ENCODE data around the gene TAX1BP3. TPM values are rescaled to one million over a fixed set of nuclear protein-coding genes. Genes with fewer than 3 reads are reported as not detected.

TAX1BP3 gene
- total RNA-seq, 4 donors from 2014 or later, result 183 to 303 (median 249) TPM

- H3K9me3 ChIP-seq, result peaks cover 0 to 15% (median 0%) of the 10 kb centered on the region in 4 donors
- no peak overlapping the region for H3K4me3 ChIP-seq
- no peak for DNase-seq (ENCODE audit: low spot score in 2 of 2)
- TF ChIP-seq POLR2A (IDR thresholded peaks at IDR 0.05) (no peak), CTCF (IDR thresholded peaks at IDR 0.05) (no peak), EP300 (IDR thresholded peaks at IDR 0.05) (no peak)
- peaks cover 0 to 53% of the 10 kb centered on the region in 2 donors for H3K27me3 ChIP-seq
- H3K4me1 ChIP-seq, result peaks cover 0 to 24% (median 0%) of the 10 kb centered on the region in 4 donors
- H3K27ac ChIP-seq, result no peak overlapping the region
- 49 to 60% methylated on average over 11 to 12 of the region's 12 CpGs for WGBS, 2 donors
- H3K36me3 ChIP-seq, result peaks cover 0 to 3% (median 0%) of the 10 kb centered on the region in 3 donors
These were observed 28.7 kb upstream of the TAX1BP3 start for GRCh38 chr17:3697103-3697476.

DNA sequence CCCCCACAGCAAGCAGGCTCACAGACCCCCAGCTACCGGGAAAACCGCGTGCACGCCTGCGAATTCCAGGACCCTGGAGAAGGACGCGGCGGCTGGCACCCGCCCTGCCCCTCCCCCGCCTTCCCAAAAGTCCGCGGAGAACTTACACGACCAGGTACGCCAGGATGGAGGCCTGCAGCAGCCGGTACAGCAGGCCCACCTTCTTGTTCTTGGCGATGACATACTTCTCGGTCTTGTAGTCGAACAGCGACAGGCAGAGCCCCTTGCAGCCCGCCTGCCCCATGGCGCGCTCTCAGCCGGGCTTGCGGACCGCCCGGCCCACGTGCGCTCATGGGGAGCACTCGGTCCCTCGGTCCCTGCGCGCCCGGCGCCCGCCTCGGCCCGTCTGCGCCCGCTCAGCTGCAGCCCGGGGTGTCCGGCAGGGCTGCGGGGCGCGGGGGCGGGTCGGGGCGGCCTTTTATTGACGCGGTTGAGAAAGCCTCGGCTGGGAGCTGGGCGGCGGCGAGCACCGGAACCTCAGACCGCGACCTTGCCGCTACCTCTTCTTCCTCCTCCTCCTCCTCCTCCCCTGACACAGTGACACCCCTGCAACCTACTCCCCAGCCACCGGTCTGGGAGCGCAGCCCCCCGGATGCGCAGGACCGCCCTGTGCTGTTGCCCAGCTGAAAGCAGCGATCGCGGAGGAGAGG lies 27.5 kb upstream of the TAX1BP3 start, which contains the start of gene P2RX5:
TSS of gene P2RX5 (minus strand) at position 433 of the 689 bp plus-strand sequence. CDS start at position 283, 150 bp downstream.
- WGBS, 2 donors, result 0 to 1% methylated on average over 29 to 41 of the region's 65 CpGs
- no peak for DNase-seq (ENCODE audit: low spot score in 2 of 2)
- Histone ChIP-seq H3K4me1 (peaks cover 0 to 24% (median 0%) of the 10 kb centered on the region in 4 donors), H3K9me3 (peaks cover 0 to 15% (median 0%) of the 10 kb centered on the region in 4 donors), H3K36me3 (no peaks in the 10 kb centered on the region), H3K27me3 (peaks cover 0 to 64% of the 10 kb centered on the region in 2 donors), H3K27ac (peak within 1 kb of the TSS in 1 of 4 donors; percentile 9), H3K4me3 (peak within 1 kb of the TSS; percentile 12 to 60 (median 38))
- TF ChIP-seq POLR2A (IDR thresholded peaks at IDR 0.05) (no peak), CTCF (IDR thresholded peaks at IDR 0.05) (no peak)

- Histone ChIP-seq H3K4me3 (peak overlapping the region in 3 of 4 donors; percentile 22 to 60 (median 53)), H3K27me3 (peaks cover 0 to 70% of the 10 kb centered on the region in 2 donors), H3K36me3 (no peaks in the 10 kb centered on the region), H3K4me1 (peaks cover 0 to 24% (median 0%) of the 10 kb centered on the region in 4 donors), H3K27ac (peak overlapping the region in 1 of 4 donors; percentile 9), H3K9me3 (peaks cover 0 to 15% (median 0%) of the 10 kb centered on the region in 4 donors)
- TF ChIP-seq POLR2A (IDR thresholded peaks at IDR 0.05), result no peak
- no peak for TF ChIP-seq EP300 (IDR thresholded peaks at IDR 0.05)
- no peak for TF ChIP-seq CTCF (IDR thresholded peaks at IDR 0.05)
- 14 to 25% methylated on average over 15 to 17 of the region's 17 CpGs for WGBS, 2 donors
- no peak for DNase-seq (ENCODE audit: low spot score in 2 of 2)
These were observed 26.8 kb upstream of the TAX1BP3 start for GRCh38 chr17:3695129-3695722.

DNA sequence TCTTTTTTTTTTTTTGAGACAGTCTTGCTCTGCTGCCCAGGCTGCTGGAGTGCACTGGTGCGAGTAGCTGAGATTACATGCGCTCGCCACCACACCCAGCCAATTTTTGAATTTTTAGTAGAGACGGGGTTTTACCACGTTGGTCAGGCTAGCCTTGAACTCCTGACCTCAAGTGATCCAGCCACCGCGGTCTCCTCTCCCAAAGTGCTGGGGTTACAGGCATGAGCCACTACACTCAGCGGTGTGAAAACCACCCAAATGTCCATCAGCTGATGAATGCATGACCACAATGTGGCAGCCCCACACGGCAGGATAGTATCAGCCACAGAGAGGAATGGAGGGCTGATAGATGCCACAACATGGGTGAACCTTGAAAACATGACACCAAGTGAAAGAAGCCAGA lies 25.5 kb upstream of the TAX1BP3 start:
- no peaks in the 10 kb centered on the region for H3K36me3 ChIP-seq
- H3K27ac ChIP-seq, result no peak overlapping the region
- peaks cover 0 to 78% of the 10 kb centered on the region in 2 donors for H3K27me3 ChIP-seq
- peaks cover 0 to 15% (median 0%) of the 10 kb centered on the region in 4 donors for H3K9me3 ChIP-seq
- peaks cover 0 to 24% (median 0%) of the 10 kb centered on the region in 4 donors for H3K4me1 ChIP-seq
- 75 to 80% methylated on average over 9 of the region's 9 CpGs for WGBS, 2 donors
- no peak overlapping the region for H3K4me3 ChIP-seq
- TF ChIP-seq EP300 (IDR thresholded peaks at IDR 0.05), result no peak
- no peak for TF ChIP-seq POLR2A (IDR thresholded peaks at IDR 0.05)
- no peak for TF ChIP-seq CTCF (IDR thresholded peaks at IDR 0.05)
- no peak for DNase-seq (ENCODE audit: low spot score in 2 of 2)

- Histone ChIP-seq H3K9me3 (peaks cover 0 to 9% (median 0%) of the 10 kb centered on the region in 4 donors), H3K4me3 (no peak overlapping the region), H3K27ac (no peak overlapping the region), H3K36me3 (no peaks in the 10 kb centered on the region), H3K27me3 (peaks cover 0 to 85% of the 10 kb centered on the region in 2 donors), H3K4me1 (peaks cover 0 to 26% (median 0%) of the 10 kb centered on the region in 4 donors)
- no peak for TF ChIP-seq CTCF (IDR thresholded peaks at IDR 0.05)
- TF ChIP-seq POLR2A (IDR thresholded peaks at IDR 0.05), result no peak
- TF ChIP-seq EP300 (IDR thresholded peaks at IDR 0.05), result no peak
- no peak for DNase-seq (ENCODE audit: low spot score in 2 of 2)
- WGBS, 2 donors, result 71% methylated on average over 4 of the region's 4 CpGs
These were observed 24.8 kb upstream of the TAX1BP3 start for GRCh38 chr17:3693141-3693540.

Data from tibial nerve (tissue), 4 donors.